ENCODE measurements around the gene EPB41L2.
"Not testable (repeated sequence)": the region's sequence is repeated elsewhere in the genome, so short reads cannot be mapped to it uniquely, and the experiment has no call there.

EPB41L2 gene

GRCh38 chr6:130947464-130947863, 115.6 kb downstream of the EPB41L2 start:
- DNase-seq (ENCODE audit: low read depth in 2 of 2): no peak

DNA sequence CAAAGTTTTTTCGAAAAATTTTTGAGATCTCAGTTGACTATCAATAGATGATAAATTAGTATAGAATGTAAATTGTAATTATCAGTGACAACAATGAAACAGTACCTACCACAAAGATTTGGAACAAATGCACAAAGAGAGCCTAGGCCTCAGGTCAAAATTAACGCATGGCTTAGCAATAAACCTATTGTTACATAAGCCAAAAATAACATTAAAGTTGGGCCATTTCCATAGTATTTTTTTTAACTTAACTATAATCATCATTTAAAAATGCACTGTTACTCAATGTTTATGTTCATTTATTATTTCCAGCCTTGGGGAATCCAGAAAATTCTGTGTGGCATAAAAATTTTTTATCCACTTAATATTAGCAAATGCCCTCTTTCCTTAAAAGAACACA, 117.0 kb downstream of the EPB41L2 start:
- DNase-seq (ENCODE audit: low read depth in 2 of 2): no peak

GRCh38 chr6:130945401-130945919, 117.6 kb downstream of the EPB41L2 start:
- DNase-seq (ENCODE audit: low read depth in 2 of 2): no peak

- DNase-seq (ENCODE audit: low read depth in 2 of 2): no peak
Observed at GRCh38 chr6:130944486-130944885, 118.6 kb downstream of the EPB41L2 start.

DNA sequence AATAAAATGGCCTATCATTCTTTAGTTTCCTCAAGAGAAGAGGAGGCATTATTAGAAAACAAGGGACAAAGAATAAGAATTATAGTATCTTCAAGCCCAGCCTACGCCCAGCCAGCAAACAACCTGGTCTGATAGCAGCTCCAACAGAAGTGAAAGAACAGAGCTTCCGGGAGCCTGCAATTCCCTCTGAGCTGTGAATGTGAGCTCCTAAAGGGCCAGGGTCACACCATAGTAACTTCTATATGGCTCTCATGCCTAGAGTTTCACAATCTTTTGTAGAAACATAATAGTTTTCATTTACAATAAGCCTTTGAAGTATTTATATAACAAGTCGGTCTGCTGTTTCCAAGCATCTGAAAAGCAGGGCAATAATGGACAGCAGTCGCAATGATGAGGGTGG, 119.3 kb downstream of the EPB41L2 start:
- DNase-seq (ENCODE audit: low read depth in 2 of 2): no peak

DNA sequence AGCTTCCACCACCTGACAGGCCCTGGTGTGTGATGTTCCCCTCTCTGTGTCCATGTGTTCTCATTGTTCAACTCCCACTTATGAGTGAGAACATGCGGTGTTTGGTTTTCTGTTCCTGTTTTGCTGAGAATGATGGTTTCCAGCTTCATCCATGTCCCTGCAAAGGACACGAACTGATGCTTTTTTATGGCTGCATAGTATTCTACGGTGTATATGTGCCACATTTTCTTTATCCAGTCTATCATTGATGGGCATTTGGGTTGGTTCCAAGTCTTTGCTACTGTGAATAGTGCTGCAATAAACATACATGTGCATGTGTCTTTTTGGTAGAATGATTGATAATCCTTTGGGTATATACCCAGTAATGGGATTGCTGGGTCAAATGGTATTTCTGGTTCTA, 120.3 kb downstream of the EPB41L2 start:
- DNase-seq (ENCODE audit: low read depth in 2 of 2): not testable (repeated sequence)

DNA sequence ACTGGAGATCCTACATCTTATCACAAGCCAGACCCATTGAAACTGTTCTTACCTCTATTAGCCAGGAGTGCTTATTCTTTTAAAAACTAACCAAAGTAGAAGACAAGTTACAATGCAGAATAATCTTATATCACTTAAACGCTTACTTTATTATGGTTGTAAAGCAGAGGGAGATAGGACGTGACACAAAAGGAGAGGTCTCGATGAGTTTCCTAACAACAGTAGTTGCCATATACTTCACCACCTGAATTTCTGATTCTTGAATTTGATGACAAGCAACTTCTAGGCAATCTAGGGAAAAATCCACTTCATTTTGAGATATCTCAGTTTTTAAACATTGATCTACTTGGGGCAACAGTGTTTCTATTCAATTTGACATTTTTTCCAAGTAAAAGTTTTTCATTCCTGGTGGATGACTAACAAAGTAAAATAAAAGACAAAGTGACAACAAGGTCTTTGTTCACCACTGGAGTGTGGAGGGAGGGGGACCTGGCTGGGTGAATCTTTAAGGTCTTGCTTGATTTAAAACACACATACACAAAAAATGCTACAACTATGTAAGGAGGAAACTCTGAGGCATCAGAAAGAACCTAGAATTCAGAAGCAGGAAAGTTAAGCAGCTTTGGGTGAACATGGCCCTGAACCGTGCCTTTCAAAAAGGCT, 125.0 kb downstream of the EPB41L2 start:
- DNase-seq (ENCODE audit: low read depth in 2 of 2): no peak

DNA sequence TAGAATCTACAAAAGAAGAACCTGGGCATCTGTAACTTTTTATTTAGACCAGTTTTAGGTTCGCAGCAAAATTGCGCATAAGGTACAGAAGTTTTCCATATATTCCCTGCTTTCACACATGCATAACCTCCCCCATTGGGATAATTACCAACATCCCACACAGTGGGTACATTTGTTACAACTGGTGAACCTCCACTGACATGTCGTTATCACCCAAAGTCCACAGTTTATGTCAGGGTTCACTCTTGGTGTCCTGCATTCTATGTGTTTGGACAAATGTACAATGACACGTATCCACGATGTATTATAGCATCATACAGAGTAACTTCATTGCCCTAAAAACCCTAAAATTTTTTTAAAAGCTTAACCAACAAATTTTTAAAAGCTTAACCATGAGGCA, 126.1 kb downstream of the EPB41L2 start:
- no peak for DNase-seq (ENCODE audit: low read depth in 2 of 2)

GRCh38 chr6:130935978-130936377, 127.1 kb downstream of the EPB41L2 start:
- DNase-seq (ENCODE audit: low read depth in 2 of 2): no peak

DNA sequence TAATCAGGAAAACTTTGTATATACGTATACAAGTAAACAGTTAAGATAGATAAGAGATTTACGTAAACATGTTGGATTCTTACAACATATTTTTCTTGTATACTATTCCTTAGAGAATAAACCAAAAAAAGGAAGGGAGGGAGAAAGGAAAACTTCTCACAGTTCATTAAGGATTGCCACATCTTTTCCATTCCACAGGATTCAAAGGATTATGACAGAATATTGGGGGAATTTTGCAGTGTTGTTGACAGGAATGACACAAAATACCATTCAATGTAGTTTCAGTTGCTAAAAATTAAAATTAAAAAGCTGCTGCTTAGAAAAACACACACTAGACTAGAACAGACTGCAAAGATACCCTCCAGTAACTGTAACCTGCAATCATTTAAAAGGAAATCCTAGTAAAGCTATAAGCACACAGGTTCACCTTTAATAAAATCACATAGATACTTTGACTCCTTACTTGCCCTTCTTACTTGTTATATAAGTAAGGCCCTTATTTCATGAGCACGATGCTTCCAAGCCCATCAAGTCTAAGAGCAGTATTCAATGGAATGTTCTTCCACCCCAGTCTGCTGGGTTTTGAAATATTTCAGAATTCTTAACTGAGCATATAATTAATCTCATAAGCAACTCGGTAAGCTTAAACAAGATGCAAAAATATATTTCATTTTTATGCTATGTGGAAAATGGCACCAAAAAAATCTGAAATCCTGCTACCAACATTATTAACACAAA, 128.0 kb downstream of the EPB41L2 start:
- DNase-seq (ENCODE audit: low read depth in 2 of 2): no peak

GRCh38 chr6:130933712-130934200, 129.3 kb downstream of the EPB41L2 start:
- no peak for DNase-seq (ENCODE audit: low read depth in 2 of 2)

- DNase-seq (ENCODE audit: low read depth in 2 of 2): no peak
Observed at GRCh38 chr6:130932921-130933320, 130.1 kb downstream of the EPB41L2 start.

- no peak for DNase-seq (ENCODE audit: low read depth in 2 of 2)
Observed at GRCh38 chr6:130932438-130932837, 130.6 kb downstream of the EPB41L2 start.

DNA sequence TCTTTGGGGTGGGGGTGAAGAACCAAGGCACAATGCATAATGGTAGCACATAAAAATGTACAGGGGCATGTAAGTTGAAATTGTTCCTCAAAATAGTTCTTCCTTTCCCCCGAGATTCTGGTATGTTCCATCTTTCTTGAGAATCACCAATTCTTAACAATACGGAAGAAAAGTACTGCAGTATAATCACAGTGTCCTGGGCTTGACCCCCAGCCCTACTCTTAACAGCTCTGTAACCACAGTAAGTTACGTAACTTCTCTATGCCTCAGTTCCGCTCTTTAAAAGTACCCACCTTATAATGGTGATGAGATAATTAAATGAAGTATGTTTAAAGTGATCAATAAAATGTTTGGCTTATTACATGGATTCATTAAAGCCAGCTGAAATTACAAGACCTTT, 131.4 kb downstream of the EPB41L2 start:
- no peak for DNase-seq (ENCODE audit: low read depth in 2 of 2)

- DNase-seq (ENCODE audit: low read depth in 2 of 2): no peak
Observed at GRCh38 chr6:130929036-130929678, 133.9 kb downstream of the EPB41L2 start.

DNA sequence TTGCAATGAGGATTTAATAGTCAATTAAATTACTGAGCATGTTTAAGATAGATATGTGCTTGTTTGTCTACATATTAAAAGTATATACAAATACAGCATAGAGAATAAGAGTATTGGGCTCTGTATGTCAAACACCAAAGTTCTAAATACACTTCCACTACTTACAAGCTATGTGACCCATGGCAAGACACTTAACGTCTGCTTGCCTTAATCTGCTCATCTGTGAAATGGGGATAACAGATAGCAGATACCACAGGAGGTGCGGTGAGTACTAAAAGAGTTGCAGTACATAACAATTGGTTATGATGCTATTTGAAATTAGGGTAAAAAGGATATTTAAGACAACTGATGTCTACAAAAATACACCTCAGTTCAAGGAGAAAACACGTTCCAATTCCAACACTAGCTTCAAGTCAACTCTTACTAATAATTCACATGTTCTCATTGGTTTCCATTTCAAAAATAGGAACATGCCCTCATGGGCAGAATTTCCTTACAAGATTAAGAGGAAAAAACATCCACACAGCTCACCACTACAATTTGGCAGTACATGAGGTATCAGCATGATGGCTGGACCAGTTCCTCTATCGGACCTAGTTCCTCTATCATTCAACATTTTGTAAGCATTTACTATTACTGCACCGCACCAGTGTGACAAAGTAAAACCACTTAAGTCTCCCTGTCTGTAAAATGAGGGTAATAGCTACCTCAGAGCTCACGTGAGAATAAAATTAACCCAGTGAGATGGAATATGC, 134.7 kb downstream of the EPB41L2 start:
- no peak for DNase-seq (ENCODE audit: low read depth in 2 of 2)

DNA sequence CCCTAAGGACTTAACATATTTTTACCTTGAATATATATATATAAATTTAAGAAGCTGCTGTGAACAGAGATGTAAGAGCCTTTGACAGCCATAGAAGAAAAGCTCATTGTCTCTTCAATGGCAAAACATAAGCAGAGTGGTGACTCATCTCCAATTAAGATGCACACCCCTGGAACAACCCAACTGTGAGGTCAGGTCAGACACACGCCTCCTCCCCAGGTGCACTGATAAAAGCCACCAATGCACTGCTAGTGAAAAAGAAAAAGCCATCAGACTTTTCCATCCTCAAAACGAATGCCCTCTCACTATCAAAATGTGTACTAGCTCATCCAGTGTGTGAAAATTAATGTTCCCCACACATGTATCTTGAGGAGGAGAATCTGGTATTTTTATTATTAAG, 135.7 kb downstream of the EPB41L2 start:
- DNase-seq (ENCODE audit: low read depth in 2 of 2): no peak

DNA sequence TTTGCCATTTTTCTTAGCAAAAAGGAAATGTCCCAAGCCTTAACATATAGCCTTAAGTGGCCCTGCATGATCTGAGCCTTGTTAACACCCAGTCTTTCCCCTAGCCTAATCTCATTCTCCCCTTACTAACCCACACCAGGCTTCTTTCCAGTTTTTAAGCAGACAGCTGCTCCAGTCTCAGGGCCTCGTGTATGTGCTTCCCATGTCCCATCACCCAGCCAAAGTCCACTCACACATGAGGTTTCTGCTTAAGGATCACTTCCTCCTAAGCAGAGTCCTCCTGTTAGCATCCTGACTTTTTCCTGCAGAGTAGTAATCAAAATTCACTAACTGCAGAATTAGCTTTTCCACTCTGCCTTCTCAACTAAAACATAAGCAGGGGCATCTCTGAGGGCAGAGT, 139.7 kb downstream of the EPB41L2 start:
- DNase-seq (ENCODE audit: low read depth in 2 of 2): no peak

DNA sequence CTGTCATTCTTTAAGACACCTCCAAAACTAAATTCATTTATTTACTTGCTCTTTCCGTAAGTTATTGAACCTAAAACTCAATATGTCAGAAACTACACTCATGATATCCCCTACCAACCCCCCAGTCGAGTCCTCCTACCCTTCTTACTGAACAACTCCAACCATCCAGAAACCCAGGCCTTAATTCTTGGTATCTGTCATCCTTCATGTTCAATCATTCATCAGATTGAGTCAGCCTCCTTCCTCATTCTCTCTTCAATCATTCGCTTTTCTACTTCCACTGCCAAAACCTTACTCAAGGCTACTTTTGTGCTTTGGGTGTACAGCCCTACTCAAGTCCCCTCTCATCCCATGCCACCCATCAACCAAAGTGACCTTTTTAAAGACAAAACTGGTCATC, 140.1 kb downstream of the EPB41L2 start:
- DNase-seq (ENCODE audit: low read depth in 2 of 2): no peak

DNA sequence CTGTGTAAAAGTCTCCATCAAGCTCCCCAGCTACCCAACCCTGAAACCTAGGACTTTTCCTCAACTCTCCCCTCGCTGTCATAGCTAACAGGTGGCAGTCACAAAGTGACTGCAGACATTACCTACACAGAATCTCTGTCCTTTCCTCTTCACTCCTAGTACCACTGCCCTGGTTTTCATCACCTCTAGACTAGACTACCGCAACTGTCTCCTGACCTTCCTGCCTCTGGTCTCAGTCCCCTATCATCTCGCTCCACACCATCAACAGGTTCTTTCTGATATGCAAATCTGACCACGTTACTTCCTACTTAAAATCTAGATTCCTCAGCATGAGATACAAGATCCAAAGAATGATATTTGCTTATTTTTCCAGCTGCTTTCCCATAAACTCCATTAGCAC, 142.1 kb downstream of the EPB41L2 start:
- DNase-seq (ENCODE audit: low read depth in 2 of 2): no peak

- DNase-seq (ENCODE audit: low read depth in 2 of 2): no peak
Observed at GRCh38 chr6:130918171-130918570, 144.9 kb downstream of the EPB41L2 start.

GRCh38 chr6:130915606-130916005, 147.4 kb downstream of the EPB41L2 start:
- not testable (repeated sequence) for DNase-seq (ENCODE audit: low read depth in 2 of 2)

Measured in stimulated activated CD4-positive, alpha-beta T cell treated with anti-CD3 and anti-CD28 coated beads, Interleukin-12 subunit alpha, Interleukin-12 subunit beta, amount 100 ng/mL, for 24 hours (primary cell).